HepG2 (cell line): Measurements from ENCODE around the gene GRHL1. TPM values are rescaled to one million over a fixed set of nuclear protein-coding genes. Genes with fewer than 3 reads are reported as not detected.

Experiments
- EHMT2 ChIP-seq: fragments of 200-600 bp; sonication (generic); IDR thresholded peaks from 2 replicates; pipeline ENCODE4 v1.7.0; 2017; ENCODE audit warnings: antibody characterized with exemption, low read depth, low read length, borderline replicate concordance
- HDAC6 ChIP-seq: fragments of 200-600 bp; sonication (generic); IDR thresholded peaks from 2 replicates; pipeline ENCODE4 v1.7.0; 2017; ENCODE audit warnings: mild to moderate bottlenecking, antibody characterized with exemption, low read length, low read depth
- HNF1B ChIP-seq: sonication (generic); formaldehyde crosslinking; IDR thresholded peaks from 2 replicates; pipeline ENCODE4 v1.5.1; 2020; ENCODE audit warnings: mild to moderate bottlenecking, moderate library complexity, missing genetic modification reagents
- HOXD1 ChIP-seq: sonication (generic); formaldehyde crosslinking; IDR thresholded peaks from 2 replicates; pipeline ENCODE4 v1.5.0; 2020; ENCODE audit warnings: missing genetic modification reagents
- KLF12 ChIP-seq: sonication (generic); formaldehyde crosslinking; IDR thresholded peaks from 2 replicates; pipeline ENCODE4 v1.4.0; 2020; ENCODE audit warnings: missing genetic modification reagents, borderline replicate concordance
- NCOA2 ChIP-seq: sonication (generic); formaldehyde crosslinking; IDR thresholded peaks from 2 replicates; pipeline ENCODE4 v1.8.0; 2022; ENCODE audit warnings: inconsistent platforms
- NFRKB ChIP-seq: fragments of 450-650 bp; IDR thresholded peaks from 2 replicates; pipeline ENCODE4 v1.6.1; 2017
- NR1H2 ChIP-seq: sonication (generic); formaldehyde crosslinking; IDR thresholded peaks from 2 replicates; pipeline ENCODE4 v1.8.1; 2022; ENCODE audit warnings: low read depth, missing genetic modification reagents, borderline replicate concordance
- POLR2AphosphoS5 ChIP-seq: IDR thresholded peaks from 2 replicates; pipeline ENCODE4 v1.6.1; 2012; ENCODE audit warnings: low read depth, low read length
- RFX3 ChIP-seq: IDR thresholded peaks from 2 replicates; pipeline ENCODE4 v1.6.1; 2016; ENCODE audit warnings: missing biosample characterization, missing genetic modification reagents
- SIX1 ChIP-seq: sonication (generic); formaldehyde crosslinking; IDR thresholded peaks from 2 replicates; pipeline ENCODE4 v1.4.0; 2020; ENCODE audit warnings: missing genetic modification reagents, borderline replicate concordance
- SIX4 ChIP-seq: sonication (generic); formaldehyde crosslinking; IDR thresholded peaks from 2 replicates; pipeline ENCODE4 v1.4.0; 2020; ENCODE audit warnings: missing genetic modification reagents
- SP1 ChIP-seq, 2 experiments: fragments of 450-650 bp in 1 of 2; sonication (generic) in 1 of 2; formaldehyde crosslinking in 1 of 2; IDR thresholded peaks; 2 replicates each; pipeline versions ENCODE4 v1.4.0 to v1.6.1; 2016 to 2020; ENCODE audit warnings: missing genetic modification reagents in 1 of 2
- TBX2 ChIP-seq: sonication (generic); formaldehyde crosslinking; IDR thresholded peaks from 2 replicates; pipeline ENCODE4 v1.5.0; 2020; ENCODE audit warnings: missing genetic modification reagents, mild to moderate bottlenecking, borderline replicate concordance
- TRIM24 ChIP-seq: sonication (generic); formaldehyde crosslinking; IDR thresholded peaks from 2 replicates; pipeline ENCODE4 v1.8.0; 2022; ENCODE audit warnings: mild to moderate bottlenecking, missing genetic modification reagents
- ZBTB1 ChIP-seq: sonication (generic); formaldehyde crosslinking; IDR thresholded peaks from 2 replicates; pipeline ENCODE4 v1.4.0; 2020; ENCODE audit warnings: missing genetic modification reagents, borderline replicate concordance
- ZBTB39 ChIP-seq: sonication (generic); formaldehyde crosslinking; IDR thresholded peaks from 2 replicates; pipeline ENCODE4 v1.5.0; 2020; ENCODE audit warnings: missing genetic modification reagents
- ZBTB42 ChIP-seq: sonication (generic); formaldehyde crosslinking; IDR thresholded peaks from 2 replicates; pipeline ENCODE4 v1.5.0; 2020; ENCODE audit warnings: mild to moderate bottlenecking, missing genetic modification reagents
- ZBTB44 ChIP-seq: sonication (generic); formaldehyde crosslinking; IDR thresholded peaks from 2 replicates; pipeline ENCODE4 v1.4.0; 2020; ENCODE audit warnings: missing genetic modification reagents
- ZNF124 ChIP-seq: sonication (generic); formaldehyde crosslinking; IDR thresholded peaks from 2 replicates; pipeline ENCODE4 v1.4.0; 2020; ENCODE audit warnings: missing genetic modification reagents
- ZNF263 ChIP-seq: sonication (generic); formaldehyde crosslinking; IDR thresholded peaks from 2 replicates; pipeline ENCODE4 v1.4.0; 2020; ENCODE audit warnings: missing genetic modification reagents
- ZNF33A ChIP-seq: sonication (generic); formaldehyde crosslinking; IDR thresholded peaks from 2 replicates; pipeline ENCODE4 v1.5.1; 2020; ENCODE audit warnings: missing genetic modification reagents, mild to moderate bottlenecking, moderate library complexity, borderline replicate concordance
- ZNF558 ChIP-seq: sonication (generic); formaldehyde crosslinking; IDR thresholded peaks from 2 replicates; pipeline ENCODE4 v1.9.0; 2022; ENCODE audit warnings: mild to moderate bottlenecking, missing genetic modification reagents, borderline replicate concordance
- ZNF619 ChIP-seq: sonication (generic); formaldehyde crosslinking; IDR thresholded peaks from 2 replicates; pipeline ENCODE4 v1.4.0; 2020; ENCODE audit warnings: mild to moderate bottlenecking, missing genetic modification reagents
- ZNF670 ChIP-seq: sonication (generic); formaldehyde crosslinking; IDR thresholded peaks from 2 replicates; pipeline ENCODE4 v1.8.0; 2022; ENCODE audit warnings: mild to moderate bottlenecking, missing genetic modification reagents, borderline replicate concordance
- ZNF784 ChIP-seq: sonication (generic); formaldehyde crosslinking; IDR thresholded peaks from 2 replicates; pipeline ENCODE4 v1.5.1; 2020; ENCODE audit warnings: missing genetic modification reagents, mild to moderate bottlenecking, borderline replicate concordance
- polyA plus RNA-seq, 8 experiments: library from polyadenylated mRNA; depleted of rRNA in 3 of 8; stranded (reverse) in 7 of 8; unstranded in 1 of 8; fragments of >200 nt; fragmentation: Illumina TruSeq in 4 of 8; extraction: Trizol in 4 of 8; gene quantifications; 2 replicates each; pipeline versions ENCODE4 v1.2.1 to v1.2.3, GENCODE V29; 2011 to 2016; ENCODE audit warnings: low read depth in 4 of 8, missing spikeins in 1 of 8, mixed read lengths in 1 of 8; ENCODE audit not compliant: insufficient read depth in 1 of 8
- total RNA-seq, 5 experiments: library from RNA; depleted of rRNA; stranded (reverse); fragments of >200 nt; fragmentation: Illumina TruSeq; extraction: Trizol; gene quantifications; 2 replicates each; pipeline ENCODE4 v1.2.3, GENCODE V29; 2016; ENCODE audit warnings: low read depth in 1 of 5

The GRHL1 gene
- total and polyA plus RNA-seq, 2 of the 13 experiments (the other 11 are each of a cell fraction or from before 2014, with no cell fraction given) = 9.3 to 12.0 TPM

- TF ChIP-seq ZBTB44 (CRISPR knock-in tag) (no peak), NFRKB (no peak), HDAC6 (no peak), NCOA2 (no peak), ZNF619 (CRISPR knock-in tag) (no peak), EHMT2 (no peak), ZNF33A (no peak), ZNF263 (CRISPR knock-in tag) (no peak), ZNF784 (CRISPR knock-in tag) (no peak), RFX3 (no peak), POLR2AphosphoS5 (no peak), ZNF670 (CRISPR knock-in tag) (no peak), ZBTB1 (no peak), ZBTB42 (CRISPR knock-in tag) (no peak), HOXD1 (CRISPR knock-in tag) (no peak), SP1 (IDR thresholded peaks at IDR 0.05) (no peak), SP1 (CRISPR knock-in tag; IDR thresholded peaks at IDR 0.05) (peak; percentile 67), SIX4 (CRISPR knock-in tag) (no peak), NR1H2 (no peak), TBX2 (CRISPR knock-in tag) (peak; percentile 51; the same call in 1 of the 2 replicates), ZNF558 (CRISPR knock-in tag) (no peak; the same call in 1 of the 2 replicates), ZNF124 (CRISPR knock-in tag) (0 out of 2 replicates have a peak, but pooled peaks have one; percentile 31), HNF1B (CRISPR knock-in tag) (no peak), TRIM24 (CRISPR knock-in tag) (no peak), ZBTB39 (CRISPR knock-in tag) (no peak), SIX1 (CRISPR knock-in tag) (no peak), KLF12 (CRISPR knock-in tag) (no peak)
Observed at GRCh38 chr2:10043906-10044601, 92.6 kb downstream of the GRHL1 start (continued).
